MM.1S (cell line): ENCODE measurements around the gene SPPL2C.

Experiments
- DNase-seq: peaks from one replicate; pipeline ENCODE4 v3.0.0-alpha.2; 2015
- H2AFZ ChIP-seq: fragments of 300-600 bp; sonication (generic); 2 replicates; pipeline ENCODE4 v1.6.0; 2016; ENCODE audit warnings: antibody characterized with exemption, low read length
- H3F3A ChIP-seq: fragments of 300-600 bp; sonication (generic); 2 replicates; pipeline ENCODE4 v1.6.1; 2016; ENCODE audit warnings: mild to moderate bottlenecking, antibody characterized with exemption, low read length, moderate library complexity, mixed read lengths; ENCODE audit not compliant: insufficient read depth
- H3K27ac ChIP-seq: fragments of 300-600 bp; sonication (generic); 2 replicates; pipeline ENCODE4 v1.5.1; 2016; ENCODE audit warnings: mild to moderate bottlenecking, low read length
- H3K27me3 ChIP-seq: fragments of 300-600 bp; sonication (generic); replicated peaks from 2 replicates; pipeline ENCODE4 v1.6.0; 2016; ENCODE audit warnings: low read length; ENCODE audit not compliant: insufficient read depth
- H3K36me3 ChIP-seq: fragments of 300-600 bp; sonication (generic); replicated peaks from 2 replicates; pipeline ENCODE4 v1.6.1; 2016; ENCODE audit warnings: mild to moderate bottlenecking, low read length, mixed read lengths; ENCODE audit not compliant: insufficient read depth
- H3K4me1 ChIP-seq: fragments of 300-600 bp; sonication (generic); 2 replicates; pipeline ENCODE4 v1.6.1; 2016; ENCODE audit warnings: low read length, mixed read lengths
- H3K4me2 ChIP-seq: fragments of 300-600 bp; sonication (generic); 2 replicates; pipeline ENCODE4 v1.6.0; 2016; ENCODE audit warnings: low read depth, low read length
- H3K4me3 ChIP-seq: fragments of 300-600 bp; sonication (generic); 2 replicates; pipeline ENCODE4 v1.5.1; 2016; ENCODE audit warnings: low read length, mixed read lengths
- H3K79me2 ChIP-seq: fragments of 300-600 bp; sonication (generic); 2 replicates; pipeline ENCODE4 v1.6.1; 2016; ENCODE audit warnings: mixed run types, low read length, mixed read lengths
- H3K9ac ChIP-seq: fragments of 300-600 bp; sonication (generic); 2 replicates; pipeline ENCODE4 v1.6.1; 2016; ENCODE audit warnings: low read length, mixed read lengths
- H3K9me2 ChIP-seq: fragments of 300-600 bp; sonication (generic); replicated peaks from 2 replicates; pipeline ENCODE4 v1.6.1; 2016; ENCODE audit warnings: mild to moderate bottlenecking, low read length, mixed read lengths; ENCODE audit not compliant: insufficient read depth
- H3K9me3 ChIP-seq: fragments of 300-600 bp; sonication (generic); replicated peaks from 2 replicates; pipeline ENCODE4 v1.6.1; 2016; ENCODE audit warnings: mild to moderate bottlenecking, low read length, mixed read lengths; ENCODE audit not compliant: insufficient read depth
- H4K20me1 ChIP-seq: fragments of 300-600 bp; sonication (generic); 2 replicates; pipeline ENCODE4 v1.6.1; 2016; ENCODE audit warnings: mild to moderate bottlenecking, low read length, moderate library complexity, mixed read lengths; ENCODE audit not compliant: insufficient read depth
- CTCF ChIP-seq: fragments of 300-600 bp; sonication (generic); IDR thresholded peaks from 2 replicates; pipeline ENCODE4 v1.5.1; 2016; ENCODE audit warnings: antibody characterized with exemption, low read length, mixed read lengths
- EZH2 ChIP-seq: fragments of 300-600 bp; sonication (generic); optimal IDR thresholded peaks from 2 replicates; pipeline ENCODE3; 2017; ENCODE audit warnings: low read depth, mild to moderate bottlenecking, antibody characterized with exemption, low read length, mixed read lengths
- EZH2phosphoT487 ChIP-seq: fragments of 300-600 bp; sonication (generic); IDR thresholded peaks from 2 replicates; pipeline ENCODE4 v1.6.1; 2018; ENCODE audit warnings: antibody characterized with exemption, low read length

SPPL2C gene

GRCh38 chr17:45854209-45854608 lies 9.5 kb downstream of the SPPL2C start:
- Histone ChIP-seq H3K4me3 (no peak overlapping the region), H3K27me3 (no peaks in the 10 kb centered on the region), H3K9me2 (no peaks in the 10 kb centered on the region), H3F3A (0 out of 2 replicates have a peak, but pooled peaks cover 4% of the 10 kb centered on the region), H3K4me2 (no peak overlapping the region), H2AFZ (no peak overlapping the region), H3K9ac (no peak overlapping the region), H3K4me1 (peaks cover 17% of the 10 kb centered on the region), H3K9me3 (no peaks in the 10 kb centered on the region), H3K79me2 (no peaks in the 10 kb centered on the region), H3K36me3 (no peaks in the 10 kb centered on the region), H4K20me1 (no peaks in the 10 kb centered on the region), H3K27ac (no peak overlapping the region)
- no peak for DNase-seq
- TF ChIP-seq EZH2 (no peak), EZH2phosphoT487 (no peak)

GRCh38 chr17:45855691-45856336 lies 11.1 kb downstream of the SPPL2C start:
- no peaks in the 10 kb centered on the region for H3K36me3 ChIP-seq
- H4K20me1 ChIP-seq, result no peaks in the 10 kb centered on the region
- no peaks in the 10 kb centered on the region for H3K27me3 ChIP-seq
- no peaks in the 10 kb centered on the region for H3K79me2 ChIP-seq
- TF ChIP-seq EZH2, result no peak
- TF ChIP-seq CTCF, result no peak
- no peak for TF ChIP-seq EZH2phosphoT487
- H3K4me1 ChIP-seq, result peaks cover 22% of the 10 kb centered on the region
- H3K4me2 ChIP-seq, result no peak overlapping the region
- no peaks in the 10 kb centered on the region for H3K9me3 ChIP-seq
- DNase-seq, result no peak
- 0 out of 2 replicates have a peak, but pooled peaks cover 4% of the 10 kb centered on the region for H3F3A ChIP-seq
- no peak overlapping the region for H2AFZ ChIP-seq
- no peaks in the 10 kb centered on the region for H3K9me2 ChIP-seq
- no peak overlapping the region for H3K9ac ChIP-seq
- H3K4me3 ChIP-seq, result no peak overlapping the region
- no peak overlapping the region for H3K27ac ChIP-seq

- H3K4me1 ChIP-seq, result peaks cover 5% of the 10 kb centered on the region; the same call in 1 of the 2 replicates
- TF ChIP-seq EZH2phosphoT487 (no peak), CTCF (no peak), EZH2 (no peak)
- no peak overlapping the region for H3K4me3 ChIP-seq
- H3K79me2 ChIP-seq, result no peaks in the 10 kb centered on the region
- no peaks in the 10 kb centered on the region for H4K20me1 ChIP-seq
- no peaks in the 10 kb centered on the region for H3K36me3 ChIP-seq
- no peak overlapping the region for H2AFZ ChIP-seq
- H3K9ac ChIP-seq, result no peak overlapping the region
- no peak overlapping the region for H3K27ac ChIP-seq
- DNase-seq, result no peak
- no peak overlapping the region for H3K4me2 ChIP-seq
- H3K9me2 ChIP-seq, result no peaks in the 10 kb centered on the region
- peaks cover 5% of the 10 kb centered on the region; the same call in 1 of the 2 replicates for H3K27me3 ChIP-seq
- no peaks in the 10 kb centered on the region for H3K9me3 ChIP-seq
- H3F3A ChIP-seq, result no peaks in the 10 kb centered on the region
Observed at GRCh38 chr17:45857977-45858708, 13.5 kb downstream of the SPPL2C start.
